ENCODE data around the gene IL20. TPM values are rescaled to one million over a fixed set of nuclear protein-coding genes. Genes with fewer than 3 reads are reported as not detected.

The IL20 gene
- total and polyA plus RNA-seq, 2 of the 8 experiments (the other 6 are each of a cell fraction or from before 2014, with no cell fraction given) = not detected

DNA sequence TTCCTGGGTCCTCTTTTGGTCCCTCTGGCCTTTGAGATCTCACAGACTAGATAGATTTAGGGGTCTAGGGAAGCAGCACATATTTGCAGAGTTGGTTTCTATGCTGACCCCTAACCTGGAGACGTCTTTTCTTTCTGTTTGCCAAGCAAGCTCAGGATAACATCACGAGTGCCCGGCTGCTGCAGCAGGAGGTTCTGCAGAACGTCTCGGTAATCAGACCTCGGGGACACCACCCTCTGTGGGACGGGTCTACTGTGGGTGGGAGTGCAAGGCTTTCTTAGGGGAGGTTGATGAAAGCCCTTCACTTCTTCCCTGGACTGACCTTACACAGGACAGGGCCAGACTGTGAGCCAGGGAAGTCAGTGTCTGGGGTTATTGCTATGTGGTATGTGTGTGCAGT is 34.7 kb downstream of the IL20 start (continued):
- TF ChIP-seq CHD7 (IDR thresholded peaks at IDR 0.05; ENCODE audit: insufficient replicate concordance, low read length) (no peak), SP4 (IDR thresholded peaks at IDR 0.05; ENCODE audit: low read length) (no peak), EZH2 (IDR thresholded peaks at IDR 0.05; ENCODE audit: low read depth, low read length, severe bottlenecking) (no peak), POU5F1 (IDR thresholded peaks at IDR 0.05; ENCODE audit: low read depth, low read length) (no peak), TAF1 (IDR thresholded peaks at IDR 0.05; ENCODE audit: low read depth, low read length) (no peak), CHD1 (IDR thresholded peaks at IDR 0.05; ENCODE audit: low read depth, low read length) (no peak)
- TF ChIP-seq, protein P1, sequence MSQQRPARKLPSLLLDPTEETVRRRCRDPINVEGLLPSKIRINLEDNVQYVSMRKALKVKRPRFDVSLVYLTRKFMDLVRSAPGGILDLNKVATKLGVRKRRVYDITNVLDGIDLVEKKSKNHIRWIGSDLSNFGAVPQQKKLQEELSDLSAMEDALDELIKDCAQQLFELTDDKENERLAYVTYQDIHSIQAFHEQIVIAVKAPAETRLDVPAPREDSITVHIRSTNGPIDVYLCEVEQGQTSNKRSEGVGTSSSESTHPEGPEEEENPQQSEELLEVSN (IDR thresholded peaks at IDR 0.05) = no peak

Data from H1 (cell line).